HCT116 (cell line): ENCODE data around the gene KRT7. TPM values are rescaled to one million over a fixed set of nuclear protein-coding genes. Genes with fewer than 3 reads are reported as not detected.

Experiments
- ATAC-seq: fragments of 200-7000 bp; cut with Tn5 transposase; 2 replicates; pipeline ENCODE4 v1.9.1; 2020; ENCODE audit warnings: mild to moderate bottlenecking, moderate library complexity
- Bru-seq: library from RNA; stranded (reverse); fragments of 400-500 nt; gene quantifications from one replicate; lab custom pipeline; 2021; lab: Mats Ljungman, UMichigan
- BruChase-seq, 2 experiments: library from RNA; stranded (reverse); fragments of 400-500 nt; gene quantifications; one replicate each; lab custom pipeline; 2021; lab: Mats Ljungman, UMichigan
- BruUV-seq: library from RNA; stranded (reverse); fragments of 400-500 nt; replicated peaks from 2 replicates; lab custom pipeline; 2021; lab: Mats Ljungman, UMichigan
- CTCF ChIA-PET: fragments of 300-600 bp; sonication (Branson Sonifier 250); formaldehyde crosslinking; loops from one replicate; lab custom pipeline; 2021; ENCODE audit warnings: antibody characterized with exemption; lab: Charles Lee
- POLR2A ChIA-PET: fragments of 300-600, 350-600 bp; sonication (Branson Sonifier 250); formaldehyde crosslinking; loops from one replicate; lab custom pipeline; 2021; ENCODE audit warnings: antibody characterized with exemption; lab: Charles Lee
- RAD21 ChIA-PET, 2 experiments: fragments of 300-600 bp; sonication (Branson Sonifier 250); formaldehyde crosslinking; loops; one replicate each; lab custom pipeline; 2023; ENCODE audit warnings: low total read pairs in 2 of 2; ENCODE audit not compliant: uncharacterized antibody in 2 of 2, unreplicated experiment in 2 of 2, low non-redundant PET in 1 of 2; lab: Charles Lee
- DNase-seq: peaks from one replicate; pipeline ENCODE4 v3.0.0-alpha.2; 2010; ENCODE audit warnings: low read depth, low spot score
- H2AFZ ChIP-seq: fragments of 200-600 bp; shearing (Covaris generic), sonication (generic); 2 replicates; pipeline ENCODE4 v1.6.1; 2017; ENCODE audit warnings: low read depth, mixed run types, mixed read lengths, antibody characterized with exemption, low read length; ENCODE audit not compliant: poor library complexity, severe bottlenecking
- H3K27ac ChIP-seq: 2 replicates; pipeline ENCODE4 v1.5.1; 2012; ENCODE audit warnings: low read depth, low read length
- H3K27me3 ChIP-seq: fragments of 200-600 bp; sonication (generic); 2 replicates; pipeline ENCODE4 v1.6.1; 2016; ENCODE audit warnings: mixed run types, low read length, mixed read lengths; ENCODE audit not compliant: insufficient read depth
- H3K36me3 ChIP-seq, 2 experiments: fragments of 200-500 bp in 1 of 2; fragments of 200-600 bp in 1 of 2; sonication (Bioruptor generic) in 1 of 2; sonication (generic) in 1 of 2; 2 replicates each; pipeline versions ENCODE4 v1.5.1 to v1.6.1; 2014 to 2016; ENCODE audit warnings: low read length in 2 of 2, inconsistent platforms in 1 of 2, mixed read lengths in 1 of 2, mixed run types in 1 of 2; ENCODE audit not compliant: insufficient read depth in 2 of 2, control insufficient read depth in 1 of 2
- H3K4me1 ChIP-seq, 2 experiments: fragments of 200-600 bp in 1 of 2; sonication (generic) in 1 of 2; 2 replicates each; pipeline versions ENCODE4 v1.5.1 to v1.6.1; 2012 to 2017; ENCODE audit warnings: low read length in 2 of 2, inconsistent platforms in 1 of 2, mild to moderate bottlenecking in 1 of 2, mixed read lengths in 1 of 2, mixed run types in 1 of 2, moderate library complexity in 1 of 2; ENCODE audit not compliant: insufficient read depth in 2 of 2, control insufficient read depth in 1 of 2
- H3K4me2 ChIP-seq: fragments of 200-600 bp; sonication (generic); 2 replicates; pipeline ENCODE4 v1.6.1; 2017; ENCODE audit warnings: mixed run types, low read length, mixed read lengths
- H3K4me3 ChIP-seq, 2 experiments: fragments of 200-600 bp in 1 of 2; sonication (generic) in 1 of 2; replicated peaks in 1 of 2; 2 replicates each; pipeline ENCODE4 v1.5.1; 2011 to 2016; ENCODE audit warnings: low read length in 2 of 2, control low read depth in 1 of 2, low read depth in 1 of 2, mild to moderate bottlenecking in 1 of 2, mixed read lengths in 1 of 2, mixed run types in 1 of 2
- H3K79me2 ChIP-seq: fragments of 200-600 bp; sonication (generic); 2 replicates; pipeline ENCODE4 v1.6.1; 2017; ENCODE audit warnings: mild to moderate bottlenecking, mixed run types, low read length, moderate library complexity, mixed read lengths; ENCODE audit not compliant: insufficient read depth
- H3K9ac ChIP-seq: fragments of 200-600 bp; sonication (generic); 2 replicates; pipeline ENCODE4 v1.6.1; 2016; ENCODE audit warnings: low read length, mixed read lengths
- H3K9me2 ChIP-seq: fragments of 200-600 bp; sonication (generic), shearing (Covaris generic); 2 replicates; pipeline ENCODE4 v1.6.1; 2017; ENCODE audit warnings: mixed run types, mild to moderate bottlenecking, moderate library complexity; ENCODE audit not compliant: insufficient read depth
- H3K9me3 ChIP-seq, 2 experiments: fragments of 200-500 bp in 1 of 2; fragments of 200-600 bp in 1 of 2; sonication (Bioruptor generic) in 1 of 2; sonication (generic) in 1 of 2; 2 replicates each; pipeline ENCODE4 v1.6.1; 2014 to 2017; ENCODE audit warnings: low read length in 2 of 2, mixed read lengths in 2 of 2, inconsistent platforms in 1 of 2, low read depth in 1 of 2, mild to moderate bottlenecking in 1 of 2, mixed run types in 1 of 2, moderate library complexity in 1 of 2; ENCODE audit not compliant: control insufficient read depth in 1 of 2, insufficient read depth in 1 of 2
- H4K20me1 ChIP-seq: fragments of 200-600 bp; sonication (generic), shearing (Covaris generic); 2 replicates; pipeline ENCODE4 v1.6.1; 2017; ENCODE audit warnings: mixed run types, mild to moderate bottlenecking, moderate library complexity; ENCODE audit not compliant: insufficient read depth
- CTCF ChIP-seq, 3 experiments: fragments of 200-600 bp in 1 of 3; sonication (generic) in 1 of 3; IDR thresholded peaks in 2 of 3; conservative IDR thresholded peaks in 1 of 3; 2 replicates each; pipeline ENCODE4 v1.5.1; 2012 to 2017; ENCODE audit warnings: low read depth in 2 of 3, low read length in 2 of 3, antibody characterized with exemption in 1 of 3, borderline replicate concordance in 1 of 3, control low read depth in 1 of 3, mild to moderate bottlenecking in 1 of 3, mixed read lengths in 1 of 3, mixed run types in 1 of 3, moderate library complexity in 1 of 3; ENCODE audit not compliant: insufficient read depth in 1 of 3
- EGR1 ChIP-seq: IDR thresholded peaks from 2 replicates; pipeline ENCODE4 v1.6.1; 2012; ENCODE audit warnings: low read depth
- EZH2phosphoT487 ChIP-seq: fragments of 200-600 bp; IDR thresholded peaks from 2 replicates; pipeline ENCODE4 v1.6.1; 2018; ENCODE audit warnings: antibody characterized with exemption, borderline replicate concordance
- POLR2AphosphoS5 ChIP-seq: IDR thresholded peaks from 2 replicates; pipeline ENCODE4 v1.6.1; 2011; ENCODE audit warnings: mild to moderate bottlenecking, low read depth, low read length, moderate library complexity
- RAD21 ChIP-seq: IDR thresholded peaks from 2 replicates; pipeline ENCODE4 v1.6.1; 2012; ENCODE audit warnings: low read depth, mild to moderate bottlenecking
- SIN3A ChIP-seq: IDR thresholded peaks from 2 replicates; pipeline ENCODE4 v1.6.1; 2012; ENCODE audit warnings: low read depth
- ZBTB33 ChIP-seq: IDR thresholded peaks from 2 replicates; pipeline ENCODE4 v1.6.1; 2011; ENCODE audit warnings: mild to moderate bottlenecking, low read length, moderate library complexity; ENCODE audit not compliant: insufficient replicate concordance; ENCODE audit errors: extremely low read depth
- intact Hi-C: fragments of 100-400 bp; cut with micrococcal nuclease; formaldehyde crosslinking; loops from 2 replicates; pipeline ENCODE4 v1.10.0; 2022
- long read RNA-seq: library from polyadenylated mRNA; unstranded; transcript quantifications from one replicate; pipeline ENCODE4 v2.0.0, GENCODE V29; 2021; ENCODE audit not compliant: unreplicated experiment
- polyA plus RNA-seq: library from polyadenylated mRNA; unstranded; fragments of >200 nt; gene quantifications from 2 replicates; pipeline ENCODE4 v1.2.1, GENCODE V29; 2012; ENCODE audit warnings: missing spikeins
- total RNA-seq: library from RNA; stranded (reverse); gene quantifications from one replicate; pipeline ENCODE4 v1.2.1, GENCODE V29; 2021; ENCODE audit not compliant: unreplicated experiment

Gene KRT7
- total RNA-seq (72.6 TPM), Bru-seq, nascent RNA (percentile 85 among the genes with signal in this experiment), BruChase-seq, experiment 1, labeled RNA remaining after a 6-hour chase (percentile 79 among the genes with signal in this experiment), BruChase-seq, experiment 2, labeled RNA remaining after a 2-hour chase (percentile 64 among the genes with signal in this experiment)
- polyA plus RNA-seq, result 96.4 and 207 TPM in 2 replicates
- long read RNA-seq, transcript KRT7-201 (9 exons, 1,754 nt), result major isoform, 78 of 102 reads
- long read RNA-seq, partial matches to known transcripts, result 8 of 102 reads
- long read RNA-seq, other reads (novel, unspliced or antisense), result 15 of 102 reads

DNA sequence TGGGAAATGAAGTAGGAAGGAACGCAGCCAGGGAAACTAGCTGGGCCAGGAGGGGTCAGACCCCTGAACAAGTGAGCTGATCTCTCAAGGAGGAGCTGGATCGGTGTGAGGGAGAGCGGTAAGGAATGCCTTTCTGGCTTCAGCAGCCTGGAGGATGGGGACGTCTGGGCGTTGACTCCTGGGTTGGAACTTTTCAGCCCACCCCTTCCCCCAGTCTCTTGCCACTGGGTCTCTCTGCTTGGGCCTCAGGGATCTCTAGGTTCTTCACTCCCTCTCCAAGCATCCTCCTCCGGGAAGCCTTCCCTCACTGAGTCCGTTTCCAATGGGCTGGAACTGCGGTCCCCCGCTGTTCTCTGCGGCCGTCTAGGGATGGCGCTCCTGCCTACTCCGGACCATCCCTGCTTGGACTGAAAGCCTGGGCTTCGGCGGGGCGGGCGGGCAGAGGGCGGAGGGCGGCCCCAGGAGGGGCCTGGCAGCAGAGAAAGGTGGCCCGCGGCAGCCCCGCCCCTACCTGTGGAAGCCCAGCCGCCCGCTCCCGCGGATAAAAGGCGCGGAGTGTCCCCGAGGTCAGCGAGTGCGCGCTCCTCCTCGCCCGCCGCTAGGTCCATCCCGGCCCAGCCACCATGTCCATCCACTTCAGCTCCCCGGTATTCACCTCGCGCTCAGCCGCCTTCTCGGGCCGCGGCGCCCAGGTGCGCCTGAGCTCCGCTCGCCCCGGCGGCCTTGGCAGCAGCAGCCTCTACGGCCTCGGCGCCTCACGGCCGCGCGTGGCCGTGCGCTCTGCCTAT is at the start of gene KRT7:
KRT7 (plus strand) TSS at position 570 of the 788 bp plus-strand sequence; CDS start at position 624, 54 bp downstream.
- H3K9ac ChIP-seq, result peak within 1 kb of the TSS; percentile 57
- H3K4me3 ChIP-seq, result peak within 1 kb of the TSS; percentile 22 to 39

More for the DNA sequence above, at the start of gene KRT7:
- TF ChIP-seq POLR2AphosphoS5 (peak; percentile 35; the same call in 1 of the 2 replicates), CTCF (IDR thresholded peaks at IDR 0.05 in 2 of 3, conservative IDR thresholded peaks at IDR 0.05 in 1 of 3; ENCODE audit: borderline replicate concordance in 1 of 3, insufficient read depth in 1 of 3, low read depth in 2 of 3, low read length in 2 of 3) (peak in 1 of 3 experiments; percentile 20; a peak in 1 of 6 replicates), EGR1 (no peak), SIN3A (no peak), RAD21 (peak; percentile 32), ZBTB33 (no peak), EZH2phosphoT487 (no peak)
- TF ChIP-seq, all 23 proteins: peak for 3
- POLR2A ChIA-PET, result no interaction called here
- H3K9me3 ChIP-seq, result no peaks in the 10 kb centered on the region
- H3K27ac ChIP-seq, result no peak within 1 kb of the TSS; the same call in 1 of the 2 replicates
- no peaks in the 10 kb centered on the region for H3K9me2 ChIP-seq
- H3K36me3 ChIP-seq, result no peaks in the 10 kb centered on the region
- H3K79me2 ChIP-seq, result no peaks in the 10 kb centered on the region
- ATAC-seq (peak; percentile 39), DNase-seq (no peak)
- H3K27me3 ChIP-seq, result no peaks in the 10 kb centered on the region
- no TSS peak for BruUV-seq
- RAD21 ChIA-PET, result no interaction called here
- no peaks in the 10 kb centered on the region for H4K20me1 ChIP-seq
- CTCF ChIA-PET, result no interaction called here
- intact Hi-C loops, result no loop called here
- no peak within 1 kb of the TSS for H2AFZ ChIP-seq
- peaks cover 30 to 99% of the 10 kb centered on the region in 2 experiments for H3K4me1 ChIP-seq
- peak within 1 kb of the TSS; percentile 71 for H3K4me2 ChIP-seq
